Endothelial cell of umbilical vein (primary cell): ENCODE data around the gene HS3ST3A1. TPM values are rescaled to one million over a fixed set of nuclear protein-coding genes. Genes with fewer than 3 reads are reported as not detected.

Source experiments
- BruUV-seq: library from RNA; stranded (reverse); fragments of 400-500 nt; replicated peaks from 2 replicates; lab custom pipeline; 2021; lab: Mats Ljungman, UMichigan
- CTCF ChIA-PET: fragments of 300-600, 350-600 bp; sonication (Branson Sonifier 250); formaldehyde crosslinking; loops from one replicate; lab custom pipeline; 2021; ENCODE audit warnings: antibody characterized with exemption, inconsistent platforms; lab: Charles Lee
- POLR2A ChIA-PET: fragments of 300-600, 350-600 bp; sonication (Branson Sonifier 250); formaldehyde crosslinking; loops from one replicate; lab custom pipeline; 2021; ENCODE audit warnings: antibody characterized with exemption, inconsistent platforms; lab: Charles Lee
- DNase-seq: peaks from one replicate; pipeline ENCODE4 v3.0.0-alpha.2; 2011; ENCODE audit warnings: low read depth, low spot score
- FAIRE-seq: peaks from 2 replicates; lab custom pipeline; 2011; peaks lifted over from hg19 to GRCh38; lab: Jason Lieb, UNC
- H2AFZ ChIP-seq: 2 replicates; pipeline ENCODE4 v1.6.0; 2012; ENCODE audit warnings: low read depth, low read length, control low read depth, inconsistent platforms
- H3K27ac ChIP-seq: 2 replicates; pipeline ENCODE4 v1.5.1; 2011; ENCODE audit warnings: low read depth, mild to moderate bottlenecking, control low read depth, low read length, moderate library complexity; ENCODE audit not compliant: insufficient read depth
- H3K27me3 ChIP-seq, 2 experiments: 2 replicates each; pipeline versions ENCODE4 v1.6.0 to v1.6.1; 2011; ENCODE audit warnings: low read length in 2 of 2, mixed read lengths in 1 of 2; ENCODE audit not compliant: control insufficient read depth in 2 of 2, insufficient read depth in 2 of 2
- H3K36me3 ChIP-seq, 2 experiments: 2 replicates in 1 of 2; 3 replicates in 1 of 2; pipeline ENCODE4 v1.5.1; 2011; ENCODE audit warnings: low read length in 2 of 2, mild to moderate bottlenecking in 1 of 2, moderate library complexity in 1 of 2; ENCODE audit not compliant: control insufficient read depth in 2 of 2, insufficient read depth in 2 of 2; ENCODE audit errors: extremely low read depth in 1 of 2
- H3K4me1 ChIP-seq: 3 replicates; pipeline ENCODE4 v1.5.1; 2011; ENCODE audit warnings: mild to moderate bottlenecking, low read length; ENCODE audit not compliant: control insufficient read depth, insufficient read depth; ENCODE audit errors: extremely low read depth
- H3K4me2 ChIP-seq: 2 replicates; pipeline ENCODE4 v1.6.1; 2011; ENCODE audit warnings: low read length, control low read depth, mixed read lengths; ENCODE audit not compliant: insufficient read depth
- H3K4me3 ChIP-seq, 3 experiments: fragments of 200-600 bp in 1 of 3; sonication (generic), shearing (Covaris generic) in 1 of 3; replicated peaks in 1 of 3; 2 replicates each; pipeline ENCODE4 v1.5.1; 2011 to 2016; ENCODE audit warnings: control low read depth in 3 of 3, low read length in 3 of 3, mild to moderate bottlenecking in 2 of 3, inconsistent platforms in 1 of 3, low read depth in 1 of 3, moderate library complexity in 1 of 3; ENCODE audit not compliant: insufficient read depth in 1 of 3
- H3K79me2 ChIP-seq: 2 replicates; pipeline ENCODE4 v1.6.0; 2012; ENCODE audit warnings: low read length, inconsistent platforms; ENCODE audit not compliant: control insufficient read depth, insufficient read depth
- H3K9ac ChIP-seq: replicated peaks from 2 replicates; pipeline ENCODE3; 2011; ENCODE audit warnings: low read length, control low read depth; ENCODE audit not compliant: insufficient read depth; ENCODE audit errors: extremely low read depth
- H3K9me1 ChIP-seq: replicated peaks from 3 replicates; pipeline ENCODE4 v1.6.0; 2011; ENCODE audit warnings: mild to moderate bottlenecking, low read length; ENCODE audit not compliant: control insufficient read depth, insufficient read depth; ENCODE audit errors: extremely low read depth
- H3K9me3 ChIP-seq: replicated peaks from 2 replicates; pipeline ENCODE4 v1.5.1; 2012; ENCODE audit warnings: low read length, inconsistent platforms; ENCODE audit not compliant: control insufficient read depth, insufficient read depth
- H4K20me1 ChIP-seq: replicated peaks from 2 replicates; pipeline ENCODE3; 2011; ENCODE audit warnings: mild to moderate bottlenecking, low read length; ENCODE audit not compliant: control insufficient read depth, insufficient read depth; ENCODE audit errors: extremely low read depth
- EZH2 ChIP-seq: IDR thresholded peaks from 2 replicates; pipeline ENCODE4 v1.6.1; 2012; ENCODE audit warnings: borderline replicate concordance, low read depth, mild to moderate bottlenecking, moderate library complexity, low read length, inconsistent platforms; ENCODE audit not compliant: severe bottlenecking
- FOS ChIP-seq: IDR thresholded peaks from 2 replicates; pipeline ENCODE4 v1.6.1; 2011; ENCODE audit warnings: mild to moderate bottlenecking, low read length, moderate library complexity, borderline replicate concordance; ENCODE audit not compliant: insufficient read depth
- GATA2 ChIP-seq: IDR thresholded peaks from 2 replicates; pipeline ENCODE4 v1.7.0; 2011; ENCODE audit warnings: low read depth, mild to moderate bottlenecking, moderate library complexity, mixed read lengths, low read length; ENCODE audit not compliant: insufficient read length, insufficient read depth
- JUN ChIP-seq: IDR thresholded peaks from 2 replicates; pipeline ENCODE4 v1.6.1; 2011; ENCODE audit warnings: borderline replicate concordance, low read depth; ENCODE audit not compliant: insufficient read length, insufficient read depth
- MYC ChIP-seq: IDR thresholded peaks from one replicate; pipeline ENCODE4 v1.6.1; 2011; ENCODE audit warnings: mild to moderate bottlenecking, low read depth, low read length
- POLR2A ChIP-seq: IDR thresholded peaks from 2 replicates; pipeline ENCODE4 v1.6.1; 2012; ENCODE audit warnings: low read depth, mild to moderate bottlenecking, control low read depth, low read length
- POLR2AphosphoS5 ChIP-seq: IDR thresholded peaks from 2 replicates; pipeline ENCODE4 v1.6.1; 2012; ENCODE audit warnings: low read depth, mild to moderate bottlenecking, control low read depth, low read length, moderate library complexity; ENCODE audit not compliant: insufficient read depth
- dilution Hi-C: fragments of 300-500 bp; cut with MboI; formaldehyde crosslinking; loops from one replicate; pipeline ENCODE4 v1.15.0; 2019; ENCODE audit warnings: low sequenced_read_pairs; ENCODE audit not compliant: extremely low pct_ligation_motif_present
- intact Hi-C: fragments of 100-400 bp; cut with micrococcal nuclease; formaldehyde crosslinking; loops from one replicate; pipeline ENCODE4 v1.10.0; 2022
- polyA plus RNA-seq, 4 experiments: library from polyadenylated mRNA; depleted of rRNA in 3 of 4; stranded (reverse) in 3 of 4; unstranded in 1 of 4; fragments of >200 nt; gene quantifications; 2 replicates each; pipeline versions ENCODE4 v1.2.1 to v1.2.3, GENCODE V29; 2011 to 2012; ENCODE audit warnings: missing spikeins in 1 of 4
- total RNA-seq: library from RNA; stranded (reverse); gene quantifications from 2 replicates; pipeline ENCODE4 v1.2.3, GENCODE V29; 2021
- TF ChIP-seq, protein P1 (sequence below): IDR thresholded peaks from 2 replicates; pipeline ENCODE4 v1.6.1; 2011; ENCODE audit not compliant: insufficient read depth, insufficient read length
- TF ChIP-seq, protein P2 (sequence below), 2 donors: IDR thresholded peaks; 1 replicate in 1 of 2; 2 replicates in 1 of 2; pipeline ENCODE4 v1.5.1; 2011; ENCODE audit warnings: low read length in 2 of 2, mild to moderate bottlenecking in 2 of 2, moderate library complexity in 2 of 2, control low read depth in 1 of 2, inconsistent platforms in 1 of 2, low read depth in 1 of 2; ENCODE audit not compliant: insufficient read depth in 1 of 2; ENCODE audit errors: extremely low read depth in 1 of 2

The HS3ST3A1 gene
- total and polyA plus RNA-seq, 2 donors (not counting 3 experiments of a cell fraction or from before 2014, with no cell fraction given): not detected

DNA sequence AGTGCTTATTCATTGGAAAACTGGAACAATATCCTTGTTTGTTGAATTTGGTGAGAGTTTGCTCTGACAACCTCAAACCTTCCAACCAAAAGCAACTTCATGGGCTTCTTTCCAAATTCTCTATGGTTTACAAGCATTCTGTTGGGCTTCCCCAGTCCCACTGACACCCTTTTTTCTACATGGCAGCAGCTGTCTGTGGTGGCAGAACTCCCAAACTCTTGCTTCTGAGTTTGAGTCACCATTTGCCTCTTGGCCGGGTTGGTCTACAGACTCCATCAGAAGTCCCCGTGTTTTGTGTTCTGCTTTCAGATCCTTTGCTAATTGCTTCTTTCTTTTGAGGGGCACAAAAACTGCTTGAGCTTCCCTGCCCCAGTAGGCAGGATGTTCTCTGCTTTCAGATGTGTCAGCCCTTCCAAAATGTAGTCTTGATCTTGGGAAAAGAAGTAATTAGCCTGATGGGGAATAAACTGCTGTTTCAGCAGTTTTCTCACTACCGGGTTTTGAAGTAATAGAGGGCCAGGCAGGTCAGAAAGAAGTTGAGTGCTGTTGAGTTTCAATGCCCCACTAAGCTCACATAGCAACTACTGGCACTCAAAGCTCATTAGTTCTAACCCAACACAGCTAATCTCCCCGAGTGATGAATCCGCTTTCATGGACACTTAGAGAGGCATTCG is 80.7 kb downstream of the HS3ST3A1 start:
- Histone ChIP-seq H4K20me1 (no peaks in the 10 kb centered on the region), H3K4me3 (no peak overlapping the region), H3K27ac (no peak overlapping the region), H3K9me3 (peaks cover 5% of the 10 kb centered on the region), H3K9ac (no peak overlapping the region), H3K4me2 (no peak overlapping the region), H3K27me3 (no peaks in the 10 kb centered on the region), H3K36me3 (no peaks in the 10 kb centered on the region), H2AFZ (no peak overlapping the region), H3K4me1 (no peaks in the 10 kb centered on the region), H3K79me2 (no peaks in the 10 kb centered on the region), H3K9me1 (no peaks in the 10 kb centered on the region)
- FAIRE-seq: no peak
- DNase-seq: no peak
- no peak for TF ChIP-seq JUN
- TF ChIP-seq, protein P1, sequence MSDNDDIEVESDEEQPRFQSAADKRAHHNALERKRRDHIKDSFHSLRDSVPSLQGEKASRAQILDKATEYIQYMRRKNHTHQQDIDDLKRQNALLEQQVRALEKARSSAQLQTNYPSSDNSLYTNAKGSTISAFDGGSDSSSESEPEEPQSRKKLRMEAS: no peak
- no peak for TF ChIP-seq FOS
- no peak for TF ChIP-seq GATA2
- TF ChIP-seq MYC: no peak
- TF ChIP-seq EZH2: no peak
- TF ChIP-seq, protein P2, sequence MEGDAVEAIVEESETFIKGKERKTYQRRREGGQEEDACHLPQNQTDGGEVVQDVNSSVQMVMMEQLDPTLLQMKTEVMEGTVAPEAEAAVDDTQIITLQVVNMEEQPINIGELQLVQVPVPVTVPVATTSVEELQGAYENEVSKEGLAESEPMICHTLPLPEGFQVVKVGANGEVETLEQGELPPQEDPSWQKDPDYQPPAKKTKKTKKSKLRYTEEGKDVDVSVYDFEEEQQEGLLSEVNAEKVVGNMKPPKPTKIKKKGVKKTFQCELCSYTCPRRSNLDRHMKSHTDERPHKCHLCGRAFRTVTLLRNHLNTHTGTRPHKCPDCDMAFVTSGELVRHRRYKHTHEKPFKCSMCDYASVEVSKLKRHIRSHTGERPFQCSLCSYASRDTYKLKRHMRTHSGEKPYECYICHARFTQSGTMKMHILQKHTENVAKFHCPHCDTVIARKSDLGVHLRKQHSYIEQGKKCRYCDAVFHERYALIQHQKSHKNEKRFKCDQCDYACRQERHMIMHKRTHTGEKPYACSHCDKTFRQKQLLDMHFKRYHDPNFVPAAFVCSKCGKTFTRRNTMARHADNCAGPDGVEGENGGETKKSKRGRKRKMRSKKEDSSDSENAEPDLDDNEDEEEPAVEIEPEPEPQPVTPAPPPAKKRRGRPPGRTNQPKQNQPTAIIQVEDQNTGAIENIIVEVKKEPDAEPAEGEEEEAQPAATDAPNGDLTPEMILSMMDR (IDR thresholded peaks at IDR 0.05; ENCODE audit: extremely low read depth in 1 of 2, insufficient read depth in 1 of 2, low read depth in 1 of 2, low read length in 2 of 2): no peak
- TF ChIP-seq POLR2A: no peak
- TF ChIP-seq POLR2AphosphoS5: no peak
- intact Hi-C loops: no loop called here
- dilution Hi-C loops: no loop called here
- ChIA-PET CTCF (no interaction called here), POLR2A (no interaction called here)
- no TSS peak for BruUV-seq
